Smooth muscle cell of the brain vasculature (primary cell): ENCODE results near the gene NBPF6.
"Not testable (repeated sequence)": the region's sequence is repeated elsewhere in the genome, so short reads cannot be mapped to it uniquely, and the experiment has no call there.

Experiments
- DNase-seq: peaks from one replicate; pipeline ENCODE4 v3.0.0-alpha.2; 2012; ENCODE audit warnings: low read depth, low spot score

NBPF6 gene

GRCh38 chr1:108496856-108497255 is 46.7 kb downstream of the NBPF6 start:
- not testable (repeated sequence) for DNase-seq

GRCh38 chr1:108502138-108502537 is 52.0 kb downstream of the NBPF6 start:
- DNase-seq = no peak

GRCh38 chr1:108502624-108503023 is 52.5 kb downstream of the NBPF6 start:
- DNase-seq = no peak

- DNase-seq = no peak
Measured at GRCh38 chr1:108503062-108503733, 53.1 kb downstream of the NBPF6 start.

GRCh38 chr1:108504447-108504846 is 54.3 kb downstream of the NBPF6 start:
- DNase-seq = no peak

GRCh38 chr1:108505763-108506070 is 55.6 kb downstream of the NBPF6 start:
- DNase-seq = no peak

GRCh38 chr1:108511764-108512163 is 61.6 kb downstream of the NBPF6 start:
- no peak for DNase-seq

- no peak for DNase-seq
Measured at GRCh38 chr1:108512239-108513043, 62.3 kb downstream of the NBPF6 start.

GRCh38 chr1:108513044-108513415 is 62.9 kb downstream of the NBPF6 start:
- DNase-seq = no peak

- DNase-seq = not testable (repeated sequence)
Measured at GRCh38 chr1:108513914-108514313, 63.8 kb downstream of the NBPF6 start.

- not testable (repeated sequence) for DNase-seq
Measured at GRCh38 chr1:108517301-108517897, 67.3 kb downstream of the NBPF6 start.
